Erythroblast (primary cell): Measurements from ENCODE around the gene ZSCAN10.

Source experiments
- GATA1 ChIP-seq: IDR thresholded peaks from 2 replicates; pipeline ENCODE4 v1.6.1; 2011; ENCODE audit warnings: low read depth, mild to moderate bottlenecking, control low read depth, low read length, moderate library complexity
- POLR2A ChIP-seq: IDR thresholded peaks from 2 replicates; pipeline ENCODE4 v1.6.1; 2011; ENCODE audit warnings: mild to moderate bottlenecking, low read length

DNA sequence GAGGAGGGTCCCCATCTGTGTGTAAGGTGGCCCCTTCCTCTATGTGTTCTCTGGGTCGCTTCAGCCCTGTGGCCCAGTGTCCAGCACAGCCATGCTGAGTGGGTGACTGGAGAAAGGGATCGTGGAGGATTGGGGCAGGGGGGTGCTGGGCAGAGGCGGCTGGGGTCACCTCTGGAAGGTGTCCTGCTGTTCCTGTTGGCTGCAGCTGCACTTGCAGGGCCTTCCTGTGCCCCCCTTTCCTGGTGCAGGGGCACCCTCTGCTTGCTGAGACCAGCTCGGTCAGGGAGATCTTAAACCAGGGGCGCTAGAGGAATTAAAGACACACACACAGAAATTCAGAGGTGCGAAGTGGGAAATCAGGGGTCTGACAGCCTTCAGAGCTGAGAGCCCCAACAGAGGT lies 22.5 kb downstream of the ZSCAN10 start:
- TF ChIP-seq POLR2A (no peak), GATA1 (no peak)
